NOMO-1 treated with DMSO at 0.1 percent for 48 hours (cell line): ENCODE results near the gene EP400.

Experiments used
- DNase-seq: peaks from one replicate; lab custom pipeline; 2025; ENCODE audit not compliant: unreplicated experiment; lab: John Stamatoyannopoulos, UW

Gene EP400

DNA sequence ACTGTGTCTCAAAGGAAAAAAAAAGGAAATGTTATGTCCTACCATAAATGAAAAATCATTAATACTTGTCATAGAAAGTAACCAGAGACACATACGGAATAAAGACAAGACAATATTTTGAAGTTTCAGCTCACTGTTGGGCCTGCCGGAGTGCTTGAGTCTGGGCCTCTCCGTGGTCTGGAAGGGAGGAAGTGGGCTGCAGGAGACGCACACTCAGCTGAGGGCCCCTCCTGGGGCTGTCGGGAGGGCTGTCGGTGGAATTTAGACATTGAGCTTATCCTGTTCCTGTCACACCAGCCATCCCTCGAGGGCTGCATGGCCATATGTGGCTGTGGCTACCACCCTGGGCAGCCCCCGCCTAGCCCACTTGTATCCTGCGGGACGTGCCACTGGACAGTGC, 113.7 kb downstream of the EP400 start:
- no peak for DNase-seq

GRCh38 chr12:132064631-132065030, 114.9 kb downstream of the EP400 start:
- no peak for DNase-seq

GRCh38 chr12:132065203-132065602, 115.5 kb downstream of the EP400 start:
- DNase-seq = no peak

GRCh38 chr12:132065609-132066344, 116.0 kb downstream of the EP400 start:
- DNase-seq = no peak

GRCh38 chr12:132066345-132066685, 116.6 kb downstream of the EP400 start:
- peak; percentile 44 for DNase-seq

- DNase-seq = no peak
Measured at GRCh38 chr12:132066749-132067148, 117.0 kb downstream of the EP400 start.

DNA sequence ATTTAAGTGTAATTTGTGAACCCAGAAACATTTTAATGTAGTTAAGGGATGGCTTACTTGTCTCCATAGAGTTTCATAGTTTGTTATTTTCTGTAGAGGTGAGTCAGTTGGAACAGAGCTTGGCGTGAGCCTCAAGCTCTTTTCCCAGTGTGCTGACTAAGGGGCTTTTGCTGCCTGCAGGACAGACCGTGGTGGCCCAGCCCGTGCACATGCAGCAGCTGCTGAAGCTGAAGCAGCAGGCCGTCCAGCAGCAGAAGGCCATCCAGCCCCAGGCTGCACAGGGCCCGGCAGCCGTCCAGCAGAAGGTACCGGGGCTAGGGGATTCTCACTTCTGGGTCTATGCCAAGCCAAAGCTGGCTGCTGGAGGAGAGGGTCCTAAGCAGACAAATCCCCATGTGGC, 117.4 kb downstream of the EP400 start:
- DNase-seq = no peak

DNA sequence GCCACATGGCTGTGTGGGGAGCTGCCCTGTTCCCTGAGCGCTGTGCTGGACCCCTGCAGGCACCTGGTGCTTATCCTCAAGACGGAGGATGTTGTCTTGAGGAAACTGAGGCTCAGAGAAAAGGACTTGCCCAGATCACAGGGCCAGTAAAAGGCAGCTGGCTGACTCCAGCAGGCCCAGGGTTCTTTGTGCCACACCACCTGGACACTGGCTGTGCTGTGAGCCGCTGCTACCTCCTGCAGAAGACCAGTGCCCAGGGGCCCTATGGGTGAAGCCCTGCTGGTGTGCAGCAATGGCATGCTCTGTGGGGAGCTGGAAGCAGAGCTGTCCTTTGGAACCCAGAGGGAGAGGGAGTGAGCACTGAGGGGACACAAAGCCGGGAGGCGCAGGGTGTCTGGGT, 118.5 kb downstream of the EP400 start:
- no peak for DNase-seq

DNA sequence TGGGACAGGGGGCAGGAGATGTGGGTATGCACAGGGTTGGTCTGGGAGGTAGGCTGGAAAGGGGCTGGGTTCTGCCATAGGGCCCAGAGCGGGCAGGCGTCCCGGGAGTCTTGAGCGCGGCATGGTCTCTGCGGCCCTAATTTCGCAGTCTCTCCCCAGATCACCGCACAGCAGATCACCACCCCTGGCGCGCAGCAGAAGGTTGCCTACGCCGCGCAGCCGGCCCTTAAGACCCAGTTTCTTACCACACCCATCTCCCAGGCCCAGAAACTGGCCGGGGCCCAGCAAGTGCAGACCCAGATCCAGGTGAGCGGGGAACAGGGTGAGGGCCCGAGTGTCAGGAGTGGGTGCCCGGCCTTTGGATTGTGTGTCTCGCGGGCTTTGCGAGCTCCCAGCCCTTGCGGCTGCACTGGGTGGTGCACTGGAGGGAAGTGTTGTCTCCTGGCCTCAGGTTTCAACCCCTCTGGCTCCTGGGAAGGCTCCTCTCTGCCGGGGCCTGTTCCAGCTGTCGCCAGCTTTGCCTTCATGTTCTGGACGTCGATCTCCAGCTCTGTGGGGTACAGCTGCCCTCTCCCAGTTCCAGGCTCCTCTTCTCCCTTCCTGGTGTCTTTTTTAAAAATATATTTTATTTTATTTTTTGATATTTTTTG, 119.7 kb downstream of the EP400 start:
- no peak for DNase-seq

GRCh38 chr12:132070298-132070697, 120.6 kb downstream of the EP400 start:
- DNase-seq = no peak

- peak; percentile 65 for DNase-seq
Measured at GRCh38 chr12:132071040-132071810, 121.5 kb downstream of the EP400 start.

GRCh38 chr12:132071830-132072384, 122.2 kb downstream of the EP400 start:
- DNase-seq = no peak

GRCh38 chr12:132074216-132074615, 124.5 kb downstream of the EP400 start:
- DNase-seq = no peak

DNA sequence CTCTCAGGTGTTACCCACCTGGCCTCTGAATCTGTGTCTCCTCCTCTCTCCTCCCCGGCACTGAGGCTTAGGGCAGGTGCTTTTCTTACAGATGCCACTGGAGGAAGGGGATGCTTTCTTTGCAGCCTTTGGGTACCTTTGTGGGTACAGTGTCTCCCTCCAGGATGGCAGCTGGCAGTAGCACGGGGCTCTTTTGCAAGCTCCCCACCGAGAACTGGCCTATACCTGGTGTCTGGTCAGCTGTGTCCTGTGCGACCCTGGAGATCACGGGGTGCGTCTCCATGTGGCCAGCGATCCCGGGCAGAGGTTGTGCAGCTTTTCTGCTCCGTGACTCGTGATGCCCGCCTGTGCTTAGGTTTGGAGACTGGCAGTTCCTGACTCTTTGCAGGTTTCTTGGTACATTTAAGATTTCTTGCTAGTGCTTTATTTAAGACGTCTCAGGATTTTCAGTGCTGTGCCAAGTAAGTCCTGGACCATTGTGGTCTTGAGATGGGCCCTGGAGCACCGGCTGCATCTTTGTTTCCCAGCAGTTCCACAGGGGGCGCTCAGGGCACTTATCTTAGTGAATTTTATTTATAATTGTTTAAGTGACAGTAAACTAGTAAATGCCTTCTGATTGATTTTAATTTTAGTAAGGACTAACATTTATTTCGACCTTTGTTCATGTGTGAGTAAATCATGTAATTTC, 125.4 kb downstream of the EP400 start:
- DNase-seq = no peak

GRCh38 chr12:132075714-132076553, 126.2 kb downstream of the EP400 start:
- no peak for DNase-seq

DNA sequence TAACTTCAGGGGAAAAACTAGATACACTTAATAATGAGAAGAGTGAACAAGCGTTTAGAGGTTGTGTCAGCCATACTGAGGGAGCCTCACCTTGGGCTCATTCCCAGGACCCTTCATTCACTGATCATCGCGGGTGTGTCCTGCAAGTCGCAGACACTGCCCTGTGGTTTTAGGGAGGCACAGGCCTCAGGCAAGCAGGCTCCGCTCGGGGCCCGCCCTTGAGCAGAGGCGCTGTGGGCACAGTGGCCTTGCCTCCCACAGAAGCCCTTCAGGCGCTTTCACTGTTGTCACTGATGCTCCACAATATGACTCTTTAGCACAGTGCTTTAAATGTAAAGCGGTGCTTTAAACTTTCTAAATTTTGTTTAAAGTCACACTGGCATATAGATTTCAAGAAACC, 127.0 kb downstream of the EP400 start:
- no peak for DNase-seq

GRCh38 chr12:132077322-132078100, 127.8 kb downstream of the EP400 start:
- DNase-seq = no peak

DNA sequence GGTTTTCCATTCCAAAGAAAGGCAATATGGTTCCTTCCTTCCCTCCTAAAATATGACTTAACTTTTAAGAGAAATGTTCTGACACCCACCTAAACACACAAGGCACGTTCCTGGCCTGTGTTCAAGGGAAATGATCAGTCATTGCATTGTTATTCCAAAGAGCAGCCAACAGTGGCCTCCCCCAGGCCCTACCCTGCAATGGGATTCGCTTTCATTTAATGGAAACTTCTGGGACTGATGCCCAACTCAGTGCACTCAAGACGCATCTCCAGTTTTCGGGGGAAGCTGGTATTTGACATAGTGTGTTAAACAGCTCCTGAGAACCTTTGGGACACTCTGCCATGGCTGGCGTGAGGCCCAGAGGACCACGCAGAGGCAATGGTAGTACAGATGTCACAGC, 128.4 kb downstream of the EP400 start:
- DNase-seq = no peak

DNA sequence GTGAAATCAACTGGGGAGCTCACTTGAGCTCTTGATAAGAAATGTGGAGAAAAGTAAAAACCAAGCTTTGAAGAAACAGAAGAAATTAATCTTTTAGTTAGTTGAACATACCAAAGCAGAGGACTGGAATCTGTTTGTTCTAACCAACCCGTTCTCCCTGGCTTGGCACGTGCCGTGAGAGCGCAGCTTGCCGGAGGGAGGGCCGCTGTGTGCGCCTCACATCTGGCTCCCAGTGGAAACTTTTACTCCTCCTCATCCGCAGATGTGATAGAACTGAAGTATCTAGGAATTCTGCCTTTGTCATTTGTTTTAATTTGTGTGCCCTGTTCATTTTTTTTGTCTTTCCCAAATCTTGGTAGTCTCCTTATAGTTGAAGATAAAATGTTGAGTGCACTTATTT, 129.5 kb downstream of the EP400 start:
- DNase-seq = no peak

DNA sequence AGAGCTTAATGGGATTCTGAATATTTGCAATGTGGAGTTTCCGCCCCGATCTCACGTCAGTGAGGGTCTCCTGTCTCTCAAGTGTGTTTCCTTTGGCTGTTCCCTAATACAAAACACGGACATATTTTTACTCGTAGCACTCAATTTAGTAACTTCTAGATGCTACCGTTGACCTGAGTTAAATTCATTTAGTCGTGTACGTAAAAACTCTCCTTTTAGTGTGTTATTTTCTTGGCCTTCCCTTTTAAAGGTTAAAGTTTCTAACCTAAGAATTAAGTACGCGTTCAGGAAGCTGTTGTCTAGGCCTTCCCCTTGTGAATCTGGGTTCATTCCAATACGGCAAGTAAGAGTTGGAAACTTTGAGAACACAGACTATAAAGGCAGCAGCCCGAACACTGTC, 130.0 kb downstream of the EP400 start:
- no peak for DNase-seq
